SK-N-SH treated with all-trans-retinoic acid at 6 μM for 48 hours (cell line): ENCODE results near the gene CEP128.

Experiments
- CREB5 ChIP-seq: fragments of 250-450 bp; sonication (Bioruptor Pico); IDR thresholded peaks from 2 replicates; pipeline ENCODE4 v1.5.1; 2020; ENCODE audit warnings: low read depth, mild to moderate bottlenecking, moderate library complexity
- ESRRG ChIP-seq: fragments of 250-450 bp; sonication (Bioruptor Pico); IDR thresholded peaks from 2 replicates; pipeline ENCODE4 v1.6.1; 2021; ENCODE audit warnings: mild to moderate bottlenecking
- ISL1 ChIP-seq: fragments of 250-450 bp; sonication (Bioruptor Pico); IDR thresholded peaks from 2 replicates; pipeline ENCODE4 v2.1.2; 2022; ENCODE audit warnings: mild to moderate bottlenecking, moderate library complexity
- OSR1 ChIP-seq: fragments of 250-450 bp; sonication (Bioruptor Pico); IDR thresholded peaks from 2 replicates; pipeline ENCODE4 v1.8.0; 2022; ENCODE audit warnings: moderate library complexity, mild to moderate bottlenecking, inconsistent platforms
- PATZ1 ChIP-seq: fragments of 250-450 bp; sonication (Bioruptor Pico); IDR thresholded peaks from 2 replicates; pipeline ENCODE4 v1.8.0; 2020; ENCODE audit warnings: mild to moderate bottlenecking, moderate library complexity, borderline replicate concordance
- PPARA ChIP-seq: fragments of 250-450 bp; sonication (Bioruptor Pico); IDR thresholded peaks from 2 replicates; pipeline ENCODE4 v1.5.0; 2020; ENCODE audit warnings: mild to moderate bottlenecking, borderline replicate concordance
- TOX ChIP-seq: fragments of 250-450 bp; sonication (Bioruptor Pico); IDR thresholded peaks from 2 replicates; pipeline ENCODE4 v1.8.0; 2021; ENCODE audit warnings: mild to moderate bottlenecking, moderate library complexity, borderline replicate concordance
- ZNF565 ChIP-seq: fragments of 450-650 bp; formaldehyde crosslinking; conservative IDR thresholded peaks from 2 replicates; pipeline ENCODE4 v1.5.0; 2020; ENCODE audit warnings: low read depth, mild to moderate bottlenecking, moderate library complexity
- ZNF8 ChIP-seq: fragments of 450-650 bp; formaldehyde crosslinking; IDR thresholded peaks from 2 replicates; pipeline ENCODE4 v1.5.0; 2020; ENCODE audit warnings: mild to moderate bottlenecking, moderate library complexity

GRCh38 chr14:80653956-80654355 is 287.6 kb downstream of the CEP128 start:
- TF ChIP-seq PATZ1 (CRISPR knock-in tag) (no peak), TOX (no peak), OSR1 (no peak), CREB5 (CRISPR knock-in tag) (no peak), ESRRG (no peak), PPARA (CRISPR knock-in tag) (no peak), ISL1 (CRISPR knock-in tag) (no peak), ZNF8 (CRISPR knock-in tag) (no peak), ZNF565 (CRISPR knock-in tag) (no peak)
